Stimulated activated CD8-positive, alpha-beta memory T cell treated with anti-CD3 and anti-CD28 coated beads, Interleukin-15, amount 100 ng/mL, for 1 hour (primary cell): ENCODE measurements around the gene CLEC18A.
"Not testable (repeated sequence)": the region's sequence is repeated elsewhere in the genome, so short reads cannot be mapped to it uniquely, and the experiment has no call there.

Experiments used
- DNase-seq: peaks from one replicate; pipeline ENCODE4 v3.0.0-alpha.2; 2020; ENCODE audit warnings: low read depth

CLEC18A gene

GRCh38 chr16:69930117-69930776, 20.9 kb upstream of the CLEC18A start:
- DNase-seq = no peak

- DNase-seq = no peak
Measured at GRCh38 chr16:69931631-69932030, 19.5 kb upstream of the CLEC18A start.

- no peak for DNase-seq
Measured at GRCh38 chr16:69932228-69932627, 18.9 kb upstream of the CLEC18A start.

GRCh38 chr16:69932691-69933392, 18.3 kb upstream of the CLEC18A start:
- no peak for DNase-seq

GRCh38 chr16:69934044-69934443, 17.1 kb upstream of the CLEC18A start:
- no peak for DNase-seq

GRCh38 chr16:69934751-69935150, 16.4 kb upstream of the CLEC18A start:
- DNase-seq = no peak

- no peak for DNase-seq
Measured at GRCh38 chr16:69935278-69935711, 15.8 kb upstream of the CLEC18A start.

GRCh38 chr16:69935740-69936139, 15.4 kb upstream of the CLEC18A start:
- DNase-seq = no peak

- no peak for DNase-seq
Measured at GRCh38 chr16:69936252-69936651, 14.9 kb upstream of the CLEC18A start.

GRCh38 chr16:69936751-69937211, 14.4 kb upstream of the CLEC18A start:
- DNase-seq = no peak

- no peak for DNase-seq
Measured at GRCh38 chr16:69937465-69937951, 13.6 kb upstream of the CLEC18A start.

- DNase-seq = no peak
Measured at GRCh38 chr16:69938981-69939820, 11.9 kb upstream of the CLEC18A start.

GRCh38 chr16:69939821-69940585, 11.1 kb upstream of the CLEC18A start:
- DNase-seq = no peak

- no peak for DNase-seq
Measured at GRCh38 chr16:69940676-69941075, 10.5 kb upstream of the CLEC18A start.

GRCh38 chr16:69941251-69942098, 9.7 kb upstream of the CLEC18A start:
- no peak for DNase-seq

GRCh38 chr16:69942099-69942491, 9.0 kb upstream of the CLEC18A start:
- DNase-seq = no peak

- DNase-seq = no peak
Measured at GRCh38 chr16:69942627-69943170, 8.4 kb upstream of the CLEC18A start.

GRCh38 chr16:69943241-69944036, 7.7 kb upstream of the CLEC18A start:
- DNase-seq = not testable (repeated sequence)

- not testable (repeated sequence) for DNase-seq
Measured at GRCh38 chr16:69950411-69950810, 723 bp upstream of the CLEC18A start.

- DNase-seq = not testable (repeated sequence)
Measured at GRCh38 chr16:69951672-69952031, 518 bp downstream of the CLEC18A start.
